Measurements from ENCODE around the gene S100A5.
"Not testable (repeated sequence)": the region's sequence is repeated elsewhere in the genome, so short reads cannot be mapped to it uniquely, and the experiment has no call there.

The S100A5 gene

GRCh38 chr1:153533689-153534201 lies 7.0 kb downstream of the S100A5 start:
- DNase-seq (ENCODE audit: low read depth) = no peak

- DNase-seq (ENCODE audit: low read depth) = peak; percentile 58
Observed at GRCh38 chr1:153532769-153533599, 7.8 kb downstream of the S100A5 start.

DNA sequence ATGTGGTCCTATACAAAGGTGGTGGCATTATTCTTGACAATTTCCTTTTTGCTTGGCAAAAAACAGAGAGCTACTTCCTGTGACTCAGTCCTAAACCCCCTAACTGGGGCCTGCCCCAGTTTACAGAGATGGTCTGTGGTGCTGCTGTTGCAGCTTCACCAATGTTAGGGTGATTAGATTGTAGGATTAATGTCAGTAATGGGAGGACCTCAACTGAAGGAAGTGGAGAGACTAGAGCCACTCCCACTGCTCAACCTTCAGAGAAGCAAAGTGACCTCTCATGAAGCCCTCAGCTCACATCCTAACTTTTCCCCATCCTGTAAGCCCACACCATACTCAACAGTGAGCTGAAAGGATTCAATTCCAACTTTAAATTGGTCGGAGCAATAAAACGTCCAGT lies 8.6 kb downstream of the S100A5 start:
- peak; percentile 34 for DNase-seq (ENCODE audit: low read depth)

GRCh38 chr1:153531638-153532037 lies 9.1 kb downstream of the S100A5 start:
- no peak for DNase-seq (ENCODE audit: low read depth)

- no peak for DNase-seq (ENCODE audit: low read depth)
Observed at GRCh38 chr1:153527683-153528040, 13.1 kb downstream of the S100A5 start.

GRCh38 chr1:153527023-153527682 lies 13.6 kb downstream of the S100A5 start:
- no peak for DNase-seq (ENCODE audit: low read depth)

GRCh38 chr1:153526132-153526543 lies 14.6 kb downstream of the S100A5 start:
- no peak for DNase-seq (ENCODE audit: low read depth)

- DNase-seq (ENCODE audit: low read depth) = no peak
Observed at GRCh38 chr1:153525088-153525728, 15.5 kb downstream of the S100A5 start.

DNA sequence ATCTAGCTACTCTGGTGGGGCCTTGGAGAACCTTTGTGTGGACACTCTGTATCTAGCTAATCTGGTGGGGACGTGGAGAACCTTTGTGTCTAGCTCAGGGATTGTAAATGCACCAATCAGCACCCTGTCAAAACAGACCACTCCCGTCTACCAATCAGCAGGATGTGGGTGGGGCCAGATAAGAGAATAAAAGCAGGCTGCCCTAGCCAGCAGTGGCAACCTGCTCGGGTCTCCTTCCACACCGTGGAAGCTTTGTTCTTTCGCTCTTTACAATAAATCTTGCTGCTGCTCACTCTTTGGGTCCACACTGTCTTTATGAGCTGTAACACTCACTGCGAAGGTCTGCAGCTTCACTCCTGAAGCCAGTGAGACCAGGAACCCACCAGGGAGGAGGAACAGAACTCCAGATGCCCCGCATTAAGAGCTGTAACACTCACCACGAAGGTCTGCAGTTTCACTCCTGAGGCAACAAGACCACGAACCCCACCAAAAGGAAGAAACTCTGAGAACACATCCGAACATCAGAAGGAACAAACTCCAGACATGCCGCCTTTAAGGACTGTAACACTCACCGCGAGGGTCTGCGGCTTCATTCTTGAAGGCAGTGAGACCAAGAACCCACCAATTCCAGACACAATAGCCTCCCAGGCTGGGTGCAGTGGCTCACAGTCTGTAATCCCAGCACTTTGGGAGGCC lies 18.2 kb downstream of the S100A5 start:
- DNase-seq (ENCODE audit: low read depth) = not testable (repeated sequence)

- not testable (repeated sequence) for DNase-seq (ENCODE audit: low read depth)
Observed at GRCh38 chr1:153521808-153522207, 18.9 kb downstream of the S100A5 start.

- no peak for DNase-seq (ENCODE audit: low read depth)
Observed at GRCh38 chr1:153520818-153521476, 19.8 kb downstream of the S100A5 start.

- DNase-seq (ENCODE audit: low read depth) = not testable (repeated sequence)
Observed at GRCh38 chr1:153520137-153520691, 20.5 kb downstream of the S100A5 start.

DNA sequence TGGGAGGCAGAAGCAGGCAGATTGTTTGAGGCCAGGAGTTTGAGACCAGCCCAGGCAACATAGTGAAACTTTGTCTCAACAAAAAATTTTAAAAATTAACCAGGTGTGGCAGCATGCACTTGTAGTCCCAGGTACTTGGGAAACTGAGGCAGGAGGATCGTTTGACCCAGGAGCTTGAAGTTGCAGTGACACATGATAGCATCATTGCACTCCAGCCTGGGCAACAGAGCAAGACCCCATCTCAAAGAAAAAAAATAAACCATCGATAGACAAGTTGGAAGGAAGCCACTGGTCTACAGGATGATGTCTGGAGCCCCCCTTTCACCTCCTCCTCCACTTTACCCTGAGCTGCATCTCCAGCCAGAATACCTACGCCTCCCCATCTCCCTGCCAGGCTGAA lies 21.5 kb downstream of the S100A5 start:
- DNase-seq (ENCODE audit: low read depth) = no peak

- DNase-seq (ENCODE audit: low read depth) = no peak
Observed at GRCh38 chr1:153515504-153516394, 25.0 kb downstream of the S100A5 start.

DNA sequence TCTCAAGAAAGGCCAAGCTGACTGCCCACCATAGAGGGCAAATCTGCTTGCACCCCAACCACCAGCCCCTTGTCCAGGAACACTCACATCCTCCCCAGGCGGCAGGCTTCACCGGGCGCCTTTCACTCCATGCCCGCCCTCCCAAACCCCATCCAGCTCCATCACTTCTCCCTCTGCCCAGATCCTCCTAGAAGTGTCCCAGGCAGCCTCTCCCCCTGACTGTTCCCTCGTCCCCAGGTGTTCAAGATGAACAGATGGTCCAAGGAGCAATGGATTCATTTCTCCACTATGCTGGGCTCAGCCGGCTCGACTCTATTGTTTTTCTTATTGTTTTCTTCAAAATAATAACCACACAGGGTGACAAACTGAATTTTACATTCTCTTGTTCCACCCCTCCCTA lies 27.1 kb downstream of the S100A5 start:
- DNase-seq (ENCODE audit: low read depth) = no peak

- DNase-seq (ENCODE audit: low read depth) = no peak
Observed at GRCh38 chr1:153513023-153513422, 27.7 kb downstream of the S100A5 start.

GRCh38 chr1:153510984-153511410 lies 29.7 kb downstream of the S100A5 start:
- peak; percentile 75 for DNase-seq (ENCODE audit: low read depth)

DNA sequence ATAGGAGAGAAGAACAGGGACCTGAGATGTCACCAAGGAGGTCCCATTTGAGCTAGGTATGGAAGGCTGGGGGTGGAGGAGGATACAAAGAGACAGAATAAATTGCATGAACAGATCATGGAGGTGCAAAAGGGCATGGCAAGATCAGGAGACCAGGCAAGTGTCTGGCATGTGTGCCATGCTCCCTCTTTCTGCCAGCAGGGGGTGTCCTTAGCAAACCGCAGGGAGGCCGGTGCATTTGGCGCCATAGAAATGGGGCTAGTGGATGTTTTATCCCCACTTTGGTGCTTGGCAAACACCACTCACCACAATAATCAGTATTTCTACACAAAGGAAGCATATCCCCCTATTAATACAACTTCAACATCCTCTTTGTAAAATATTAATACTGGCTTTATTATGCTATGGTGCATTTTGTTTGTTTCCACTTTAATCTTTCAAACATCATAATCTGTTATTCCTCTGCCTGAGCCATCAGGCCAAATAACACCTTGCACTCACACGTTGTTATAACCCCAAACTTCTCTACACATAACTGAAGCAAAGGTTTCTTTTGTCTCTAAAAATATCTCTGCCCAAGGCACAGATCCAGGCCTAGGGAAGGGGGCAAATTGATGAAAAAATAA lies 30.9 kb downstream of the S100A5 start:
- DNase-seq (ENCODE audit: low read depth) = peak; percentile 42

GRCh38 chr1:153509036-153509435 lies 31.7 kb downstream of the S100A5 start:
- no peak for DNase-seq (ENCODE audit: low read depth)
